A549 (cell line): ENCODE data around the gene NOXO1. TPM values are rescaled to one million over a fixed set of nuclear protein-coding genes. Genes with fewer than 3 reads are reported as not detected.

Experiments
- ATAC-seq, 2 experiments: fragments of 200-7000 bp in 1 of 2; fragments of >200 bp in 1 of 2; cut with Nextera tagmentation in 1 of 2; cut with Tn5 transposase in 1 of 2; 3 replicates each; pipeline versions ENCODE4 v1.8.0 to v1.9.1; 2018 to 2020; ENCODE audit warnings: mild to moderate bottlenecking in 1 of 2, moderate library complexity in 1 of 2
- CTCF ChIA-PET: fragments of 300-600 bp; sonication (Branson Sonifier 250); formaldehyde crosslinking; extraction: SDS; loops from one replicate; lab custom pipeline; 2021; ENCODE audit warnings: antibody characterized with exemption, inconsistent platforms; lab: Yijun Ruan, JAX
- POLR2A ChIA-PET: fragments of 350-600 bp; formaldehyde crosslinking; extraction: SDS; loops from one replicate; lab custom pipeline; 2021; ENCODE audit warnings: antibody characterized with exemption, inconsistent platforms; lab: Yijun Ruan, JAX
- DNase-seq, 2 experiments: peaks; one replicate each; pipeline versions ENCODE4 v3.0.0 to v3.0.0-alpha.2; 2011 to 2016; ENCODE audit warnings: low read depth in 1 of 2, low spot score in 1 of 2
- FAIRE-seq: peaks from 2 replicates; lab custom pipeline; 2011; peaks lifted over from hg19 to GRCh38; lab: Jason Lieb, UNC
- H3K27ac ChIP-seq, 2 experiments: fragments of >200 bp; sonication (Bioruptor Twin); formaldehyde crosslinking; 3 replicates each; pipeline ENCODE4 v1.5.1; 2016 to 2017
- H3K4me1 ChIP-seq: fragments of >200 bp; sonication (Bioruptor Twin); formaldehyde crosslinking; 3 replicates; pipeline ENCODE4 v1.6.1; 2016
- H3K4me2 ChIP-seq: fragments of >200 bp; sonication (Bioruptor Twin); formaldehyde crosslinking; 3 replicates; pipeline ENCODE4 v1.6.1; 2016
- H3K4me3 ChIP-seq: fragments of >200 bp; sonication (Bioruptor Twin); formaldehyde crosslinking; 3 replicates; pipeline ENCODE4 v1.5.1; 2016
- H3K9me3 ChIP-seq: fragments of >200 bp; sonication (Bioruptor Twin); formaldehyde crosslinking; 3 replicates; pipeline ENCODE4 v1.6.1; 2016
- ATOH8 ChIP-seq: fragments of 250-450 bp; sonication (Bioruptor Pico); IDR thresholded peaks from 2 replicates; pipeline ENCODE4 v1.5.0; 2020; ENCODE audit warnings: low read depth, mild to moderate bottlenecking, moderate library complexity
- CEBPB ChIP-seq, 2 experiments: fragments of >200 bp in 1 of 2; sonication (Bioruptor Twin) in 1 of 2; formaldehyde crosslinking in 1 of 2; IDR thresholded peaks; 2 replicates each; pipeline ENCODE4 v1.6.1; 2012 to 2016
- EHF ChIP-seq: fragments of 250-450 bp; sonication (Bioruptor Pico); IDR thresholded peaks from 2 replicates; pipeline ENCODE4 v1.5.0; 2020; ENCODE audit warnings: mild to moderate bottlenecking
- FOSL2 ChIP-seq, 2 experiments: fragments of 450-650 bp in 1 of 2; fragments of >200 bp in 1 of 2; sonication (Bioruptor Twin) in 1 of 2; formaldehyde crosslinking; IDR thresholded peaks; 2 replicates each; pipeline versions ENCODE4 v1.5.0 to v1.6.1; 2016 to 2020; ENCODE audit warnings: mild to moderate bottlenecking in 1 of 2, moderate library complexity in 1 of 2
- GATA3 ChIP-seq: IDR thresholded peaks from 2 replicates; pipeline ENCODE4 v1.6.1; 2012; ENCODE audit warnings: borderline replicate concordance
- HDAC2 ChIP-seq: fragments of 200-600 bp; sonication (generic); IDR thresholded peaks from 2 replicates; pipeline ENCODE4 v1.6.1; 2016
- HES2 ChIP-seq: fragments of >200 bp; sonication (Bioruptor Twin); formaldehyde crosslinking; IDR thresholded peaks from 2 replicates; pipeline ENCODE4 v1.6.1; 2016
- HEYL ChIP-seq: fragments of 250-450 bp; sonication (Bioruptor Pico); IDR thresholded peaks from 2 replicates; pipeline ENCODE4 v1.8.0; 2021; ENCODE audit warnings: mild to moderate bottlenecking, moderate library complexity
- HOXB5 ChIP-seq: fragments of 250-450 bp; sonication (Bioruptor Pico); IDR thresholded peaks from 2 replicates; pipeline ENCODE4 v1.5.0; 2020; ENCODE audit warnings: mild to moderate bottlenecking, moderate library complexity
- KDM1A ChIP-seq: fragments of 200-600 bp; sonication (generic); IDR thresholded peaks from 2 replicates; pipeline ENCODE4 v1.6.1; 2016; ENCODE audit warnings: low read depth, mild to moderate bottlenecking
- MAZ ChIP-seq: fragments of 150-350 bp; IDR thresholded peaks from 2 replicates; pipeline ENCODE4 v1.6.1; 2014; ENCODE audit warnings: antibody characterized with exemption, low read depth, low read length, borderline replicate concordance
- NR3C1 ChIP-seq: fragments of >200 bp; sonication (Bioruptor Twin); formaldehyde crosslinking; IDR thresholded peaks from 3 replicates; pipeline ENCODE4 v1.6.1; 2017
- PBX3 ChIP-seq: IDR thresholded peaks from 2 replicates; pipeline ENCODE4 v1.6.1; 2012
- PHF8 ChIP-seq: fragments of 200-600 bp; sonication (generic); IDR thresholded peaks from 2 replicates; pipeline ENCODE4 v1.6.1; 2016; ENCODE audit warnings: low read depth, mild to moderate bottlenecking, antibody characterized with exemption, moderate library complexity, borderline replicate concordance
- POLR2A ChIP-seq: IDR thresholded peaks from 2 replicates; pipeline ENCODE4 v1.6.1; 2012; ENCODE audit warnings: mild to moderate bottlenecking, low read length
- POLR2AphosphoS2 ChIP-seq: conservative IDR thresholded peaks from 2 replicates; pipeline ENCODE4 v1.6.1; 2012; ENCODE audit warnings: low read length, improper control_type of control experiment, inconsistent platforms
- RCOR1 ChIP-seq: fragments of 150-350 bp; IDR thresholded peaks from 2 replicates; pipeline ENCODE4 v1.6.1; 2014; ENCODE audit warnings: antibody characterized with exemption, low read length, low read depth
- ZSCAN20 ChIP-seq: fragments of 250-450 bp; sonication (Bioruptor Pico); IDR thresholded peaks from 2 replicates; pipeline ENCODE4 v1.8.0; 2022; ENCODE audit warnings: mild to moderate bottlenecking, moderate library complexity
- WGBS: methylation state at CpG from one replicate; pipeline ENCODE4 v1.1.6; 2017; ENCODE audit errors: missing lambda C conversion rate; 5-methylcytosine and 5-hydroxymethylcytosine counted together
- polyA plus RNA-seq, 4 experiments: library from polyadenylated mRNA; depleted of rRNA in 3 of 4; stranded (reverse); fragments of >200 nt; fragmentation: RNase III in 1 of 4; extraction: RNeasy Plus Mini Kit Qiagen cat#74134 plus additional on column Dnase treatment in 1 of 4; gene quantifications; 2 replicates in 3 of 4; 3 replicates in 1 of 4; pipeline ENCODE4 v1.2.3, GENCODE V29; 2011 to 2017

The NOXO1 gene
- polyA plus RNA-seq, 2 of the 4 experiments (the other 2 are of a cell fraction) = 0.32 TPM; not detected in 1

- H3K4me1 ChIP-seq = peaks cover 45% of the 10 kb centered on the region
- POLR2A ChIA-PET = interaction anchor here (0.5 to 0.6 kb wide), 2 partner anchors 58 to 143 kb away, joined by 3 read pairs; no protein-coding TSS in a partner anchor
- TF ChIP-seq POLR2AphosphoS2 = no peak
- TF ChIP-seq HOXB5 (CRISPR knock-in tag) = no peak
- no peak for TF ChIP-seq PBX3
- TF ChIP-seq GATA3 = no peak
- TF ChIP-seq KDM1A = no peak
- TF ChIP-seq NR3C1 = no peak
- no peak for TF ChIP-seq ZSCAN20 (CRISPR knock-in tag)
- no peak for TF ChIP-seq POLR2A
- no peak for TF ChIP-seq ATOH8
- no peak for TF ChIP-seq HES2
- TF ChIP-seq MAZ = no peak
- no peak for TF ChIP-seq PHF8
- TF ChIP-seq, all 56 proteins: peak for 0
- H3K9me3 ChIP-seq = no peaks in the 10 kb centered on the region
- CTCF ChIA-PET = interaction anchor here (1.0 to 19.7 kb wide), 3 partner anchors 6 to 142 kb away, joined by 4 to 196 read pairs (median 80); partner anchors contain the start of gene ZNF598
- H3K4me3 ChIP-seq = no peak overlapping the region
- H3K4me2 ChIP-seq = peak overlapping the region; percentile 39; the same call in 1 of the 3 replicates
- 98% methylated on average over 9 of the region's 27 CpGs for WGBS
- H3K27ac ChIP-seq = peak overlapping the region; percentile 41 to 79; a peak in 4 of 6 replicates
- no peak for FAIRE-seq
- no peak for ATAC-seq
- DNase-seq = no peak
Measured at GRCh38 chr16:1998360-1998835, 17.1 kb upstream of the NOXO1 start.

GRCh38 chr16:1997494-1998359 lies 16.5 kb upstream of the NOXO1 start:
- Histone ChIP-seq H3K27ac (peak overlapping the region; percentile 55 to 79; a peak in 5 of 6 replicates), H3K4me3 (no peak overlapping the region), H3K4me2 (peak overlapping the region; percentile 39), H3K9me3 (no peaks in the 10 kb centered on the region), H3K4me1 (peaks cover 51% of the 10 kb centered on the region)
- ChIA-PET POLR2A (interaction anchor here (0.5 to 0.7 kb wide), 2 partner anchors 33 to 57 kb away, joined by 3 to 4 read pairs; partner anchors contain the start of gene RPS2), CTCF (interaction anchor here (0.5 to 19.7 kb wide), 8 partner anchors 7 to 143 kb away, joined by 3 to 196 read pairs (median 4); partner anchors contain the start of gene ZNF598)
- ATAC-seq (peak in 1 of 2 experiments; percentile 8; a peak in 1 of 6 replicates), DNase-seq (no peak), FAIRE-seq (peak; percentile 51)
- WGBS = 75% methylated on average over 23 of the region's 26 CpGs
- TF ChIP-seq RCOR1 (no peak), CEBPB (IDR thresholded peaks at IDR 0.05) (no peak; a peak in 1 of 4 replicates)

- peak in 1 of 2 experiments; percentile 72 for DNase-seq
- CTCF ChIA-PET = interaction anchor here (0.7 to 19.7 kb wide), 5 partner anchors 9 to 147 kb away, joined by 3 to 196 read pairs (median 5); partner anchors contain the start of genes GFER and ZNF598
- Histone ChIP-seq H3K27ac (peak overlapping the region; percentile 12 to 76; a peak in 5 of 6 replicates), H3K4me2 (peak overlapping the region; percentile 19; the same call in 2 of the 3 replicates), H3K4me3 (no peak overlapping the region)
- POLR2A ChIA-PET = interaction anchor here (1.9 kb wide), 1 partner anchor 29 kb away, joined by 6 read pairs; the partner anchor contains the start of gene RPS2
- FAIRE-seq = no peak
- TF ChIP-seq EHF (CRISPR knock-in tag) = peak; percentile 75; the same call in 1 of the 2 replicates
- peak; percentile 57; the same call in 1 of the 2 replicates for TF ChIP-seq ZSCAN20 (CRISPR knock-in tag)
- TF ChIP-seq CEBPB (IDR thresholded peaks at IDR 0.05) = peak; percentile 27 to 46; a peak in 2 of 4 replicates
- 0 out of 2 replicates have a peak, but pooled peaks have one; percentile 76 for TF ChIP-seq HEYL (CRISPR knock-in tag)
- no peak for TF ChIP-seq HDAC2
- no peak for TF ChIP-seq FOSL2 (IDR thresholded peaks at IDR 0.05)
- TF ChIP-seq FOSL2 (CRISPR knock-in tag; IDR thresholded peaks at IDR 0.05) = 0 out of 2 replicates have a peak, but pooled peaks have one; percentile 27
- TF ChIP-seq, all 56 proteins: peak for 5
- peak; percentile 31 to 40 for ATAC-seq
- 47% methylated on average over 2 of the region's 2 CpGs for WGBS
- Histone ChIP-seq H3K4me1 (peaks cover 80% of the 10 kb centered on the region), H3K9me3 (no peaks in the 10 kb centered on the region)
Measured at GRCh38 chr16:1993731-1994131, 12.5 kb upstream of the NOXO1 start.
